Vagina (tissue), 2 donors: Measurements from ENCODE around the gene KRT17.

Source experiments
- CTCF ChIP-seq, 3 experiments: fragments of 450-650 bp in 2 of 3; fragments of 200-600 bp in 1 of 3; sonication (generic) in 1 of 3; IDR thresholded peaks; one replicate each; pipeline ENCODE4 v1.5.1; 2017 to 2019; ENCODE audit warnings: antibody characterized with exemption in 3 of 3, mild to moderate bottlenecking in 2 of 3, moderate library complexity in 2 of 3
- POLR2A ChIP-seq, 2 donors: fragments of 450-650 bp; IDR thresholded peaks; one replicate each; pipeline ENCODE4 v1.6.1; 2017; ENCODE audit warnings: antibody characterized with exemption in 2 of 2, mild to moderate bottlenecking in 2 of 2, moderate library complexity in 2 of 2
- POLR2AphosphoS5 ChIP-seq, 2 donors: sonication (generic); formaldehyde crosslinking; IDR thresholded peaks; one replicate each; pipeline ENCODE4 v1.9.0; 2017; ENCODE audit warnings: antibody characterized with exemption in 2 of 2, mild to moderate bottlenecking in 2 of 2, low read depth in 1 of 2; ENCODE audit not compliant: insufficient read depth in 1 of 2

GRCh38 chr17:41666708-41667279 lies 42.4 kb upstream of the KRT17 start:
- TF ChIP-seq POLR2A (IDR thresholded peaks at IDR 0.05) = no peak
- TF ChIP-seq POLR2AphosphoS5 (IDR thresholded peaks at IDR 0.05; ENCODE audit: insufficient read depth in 1 of 2, low read depth in 1 of 2) = peak in 1 of 2 donors; percentile 43
- peak; percentile 95 to 99 (median 98) for TF ChIP-seq CTCF (IDR thresholded peaks at IDR 0.05)
